ENCODE measurements around the gene DDX24.
A peak's percentile ranks its signal among the peaks of the same experiment; 100 is the strongest.

The DDX24 gene

GRCh38 chr14:94062344-94062940, 18.6 kb downstream of the DDX24 start:
- Histone ChIP-seq H2BK12ac (ENCODE audit: low read length in 2 of 2) (no peak overlapping the region), H2BK15ac (ENCODE audit: low read depth, poor library complexity, severe bottlenecking) (no peak overlapping the region), H3K14ac (ENCODE audit: low read length in 2 of 2) (no peak overlapping the region), H3K36me3 (ENCODE audit: control insufficient read depth in 1 of 2, insufficient read depth in 2 of 2, low read depth in 1 of 2, low read length in 2 of 2) (peaks cover 18 to 60% of the 10 kb centered on the region in 2 experiments), H3K4me2 (ENCODE audit: low read length, poor library complexity, severe bottlenecking) (no peak overlapping the region), H3K4ac (ENCODE audit: low read depth in 1 of 2, low read length in 2 of 2) (no peak overlapping the region), H3K23ac (ENCODE audit: low read length in 2 of 2) (no peak overlapping the region), H3K4me3 (ENCODE audit: insufficient read depth in 1 of 2, low read depth in 1 of 2, low read length in 2 of 2) (no peak overlapping the region), H3K27me3 (ENCODE audit: control insufficient read depth in 1 of 2, insufficient read depth in 1 of 2, low read length in 2 of 2) (no peaks in the 10 kb centered on the region), H3K9ac (ENCODE audit: low read length) (no peak overlapping the region), H2BK120ac (ENCODE audit: low read depth, low read length) (no peak overlapping the region), H3K27ac (ENCODE audit: low read length, poor library complexity, severe bottlenecking) (peak overlapping the region; percentile 77), H3K9me3 (ENCODE audit: control insufficient read depth, low read length) (no peaks in the 10 kb centered on the region), H2AK5ac (ENCODE audit: low read length, severe bottlenecking) (no peak overlapping the region), H2AFZ (ENCODE audit: low read depth, low read length) (no peak overlapping the region), H2BK5ac (ENCODE audit: low read depth, low read length, poor library complexity, severe bottlenecking) (no peak overlapping the region), H4K91ac (ENCODE audit: low read length) (no peak overlapping the region), H3K18ac (ENCODE audit: low read depth in 1 of 2, low read length in 2 of 2) (no peak overlapping the region), H3K79me1 (replicated peaks; ENCODE audit: low read length, poor library complexity, severe bottlenecking) (peaks cover 29% of the 10 kb centered on the region), H3K4me1 (ENCODE audit: control insufficient read depth, insufficient read depth, low read depth, low read length) (peaks cover 18% of the 10 kb centered on the region), H4K8ac (ENCODE audit: low read length) (no peak overlapping the region)
- 66% methylated on average over 6 of the region's 9 CpGs for WGBS
- DNase-seq = no peak

DNA sequence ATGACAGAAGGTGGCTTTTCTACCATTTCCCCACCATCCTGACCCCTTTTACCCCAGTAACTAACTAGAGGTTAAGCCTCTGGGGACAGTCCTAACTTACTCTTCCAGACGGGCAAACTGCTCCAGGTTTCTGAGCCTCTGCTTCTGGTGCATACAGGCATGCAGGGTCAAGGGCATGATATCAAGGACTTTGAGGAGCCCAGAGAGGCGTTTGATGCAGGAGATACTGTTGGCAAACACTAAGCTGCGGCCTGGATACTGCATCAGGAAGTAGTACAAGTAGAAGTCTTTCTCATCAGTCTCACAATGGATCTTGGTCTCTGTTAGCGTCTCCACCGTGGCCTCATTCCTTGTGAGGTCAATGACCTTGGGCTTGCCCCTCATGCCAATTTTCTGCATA, 21.0 kb downstream of the DDX24 start:
- Histone ChIP-seq H2AK5ac (ENCODE audit: low read length, severe bottlenecking) (no peak overlapping the region), H4K91ac (ENCODE audit: low read length) (no peak overlapping the region), H3K18ac (ENCODE audit: low read depth in 1 of 2, low read length in 2 of 2) (no peak overlapping the region), H3K4me3 (ENCODE audit: insufficient read depth in 1 of 2, low read depth in 1 of 2, low read length in 2 of 2) (no peak overlapping the region), H2BK120ac (ENCODE audit: low read depth, low read length) (no peak overlapping the region), H3K27me3 (ENCODE audit: control insufficient read depth in 1 of 2, insufficient read depth in 1 of 2, low read length in 2 of 2) (no peaks in the 10 kb centered on the region), H3K4me2 (ENCODE audit: low read length, poor library complexity, severe bottlenecking) (no peak overlapping the region), H3K4ac (ENCODE audit: low read depth in 1 of 2, low read length in 2 of 2) (no peak overlapping the region), H3K27ac (ENCODE audit: low read length, poor library complexity, severe bottlenecking) (no peak overlapping the region), H3K9me3 (ENCODE audit: control insufficient read depth, low read length) (no peaks in the 10 kb centered on the region), H3K4me1 (ENCODE audit: control insufficient read depth, insufficient read depth, low read depth, low read length) (peaks cover 7% of the 10 kb centered on the region), H3K9ac (ENCODE audit: low read length) (no peak overlapping the region), H4K8ac (ENCODE audit: low read length) (no peak overlapping the region), H2BK5ac (ENCODE audit: low read depth, low read length, poor library complexity, severe bottlenecking) (no peak overlapping the region), H2BK15ac (ENCODE audit: low read depth, poor library complexity, severe bottlenecking) (no peak overlapping the region), H3K79me1 (replicated peaks; ENCODE audit: low read length, poor library complexity, severe bottlenecking) (peaks cover 42% of the 10 kb centered on the region), H3K23ac (ENCODE audit: low read length in 2 of 2) (no peak overlapping the region), H2BK12ac (ENCODE audit: low read length in 2 of 2) (no peak overlapping the region), H3K14ac (ENCODE audit: low read length in 2 of 2) (no peak overlapping the region), H2AFZ (ENCODE audit: low read depth, low read length) (no peak overlapping the region), H3K36me3 (ENCODE audit: control insufficient read depth in 1 of 2, insufficient read depth in 2 of 2, low read depth in 1 of 2, low read length in 2 of 2) (peaks cover 21 to 81% of the 10 kb centered on the region in 2 experiments)
- no peak for DNase-seq
- 96% methylated on average over 5 of the region's 5 CpGs for WGBS

- H3K14ac ChIP-seq (ENCODE audit: low read length in 2 of 2) = no peak overlapping the region
- H2AFZ ChIP-seq (ENCODE audit: low read depth, low read length) = no peak overlapping the region
- H2BK120ac ChIP-seq (ENCODE audit: low read depth, low read length) = no peak overlapping the region
- H2BK12ac ChIP-seq (ENCODE audit: low read length in 2 of 2) = no peak overlapping the region
- H3K4ac ChIP-seq (ENCODE audit: low read depth in 1 of 2, low read length in 2 of 2) = no peak overlapping the region
- no peak overlapping the region for H3K23ac ChIP-seq (ENCODE audit: low read length in 2 of 2)
- H3K9ac ChIP-seq (ENCODE audit: low read length) = no peak overlapping the region
- H3K4me3 ChIP-seq (ENCODE audit: insufficient read depth in 1 of 2, low read depth in 1 of 2, low read length in 2 of 2) = no peak overlapping the region
- no peak overlapping the region for H3K18ac ChIP-seq (ENCODE audit: low read depth in 1 of 2, low read length in 2 of 2)
- H3K9me3 ChIP-seq (ENCODE audit: control insufficient read depth, low read length) = no peaks in the 10 kb centered on the region
- no peak overlapping the region for H3K27ac ChIP-seq (ENCODE audit: low read length, poor library complexity, severe bottlenecking)
- no peak overlapping the region for H4K91ac ChIP-seq (ENCODE audit: low read length)
- H4K8ac ChIP-seq (ENCODE audit: low read length) = no peak overlapping the region
- no peaks in the 10 kb centered on the region for H3K27me3 ChIP-seq (ENCODE audit: control insufficient read depth in 1 of 2, insufficient read depth in 1 of 2, low read length in 2 of 2)
- DNase-seq = no peak
- H2BK5ac ChIP-seq (ENCODE audit: low read depth, low read length, poor library complexity, severe bottlenecking) = no peak overlapping the region
- H2BK15ac ChIP-seq (ENCODE audit: low read depth, poor library complexity, severe bottlenecking) = no peak overlapping the region
- H3K36me3 ChIP-seq (ENCODE audit: control insufficient read depth in 1 of 2, insufficient read depth in 2 of 2, low read depth in 1 of 2, low read length in 2 of 2) = peaks cover 31 to 89% of the 10 kb centered on the region in 2 experiments
- H3K4me2 ChIP-seq (ENCODE audit: low read length, poor library complexity, severe bottlenecking) = no peak overlapping the region
- H3K4me1 ChIP-seq (ENCODE audit: control insufficient read depth, insufficient read depth, low read depth, low read length) = peaks cover 7% of the 10 kb centered on the region
- no peak overlapping the region for H2AK5ac ChIP-seq (ENCODE audit: low read length, severe bottlenecking)
- H3K79me1 ChIP-seq (replicated peaks; ENCODE audit: low read length, poor library complexity, severe bottlenecking) = peaks cover 54% of the 10 kb centered on the region
- 98% methylated on average over 5 of the region's 5 CpGs for WGBS
Measured at GRCh38 chr14:94058674-94059138, 22.3 kb downstream of the DDX24 start.

GRCh38 chr14:94058128-94058673, 22.8 kb downstream of the DDX24 start:
- H4K91ac ChIP-seq (ENCODE audit: low read length) = no peak overlapping the region
- no peak overlapping the region for H3K18ac ChIP-seq (ENCODE audit: low read depth in 1 of 2, low read length in 2 of 2)
- H3K79me1 ChIP-seq (replicated peaks; ENCODE audit: low read length, poor library complexity, severe bottlenecking) = peaks cover 54% of the 10 kb centered on the region
- H3K9me3 ChIP-seq (ENCODE audit: control insufficient read depth, low read length) = no peaks in the 10 kb centered on the region
- H2BK15ac ChIP-seq (ENCODE audit: low read depth, poor library complexity, severe bottlenecking) = no peak overlapping the region
- H3K4me3 ChIP-seq (ENCODE audit: insufficient read depth in 1 of 2, low read depth in 1 of 2, low read length in 2 of 2) = no peak overlapping the region
- H3K9ac ChIP-seq (ENCODE audit: low read length) = no peak overlapping the region
- H2BK120ac ChIP-seq (ENCODE audit: low read depth, low read length) = no peak overlapping the region
- H4K8ac ChIP-seq (ENCODE audit: low read length) = no peak overlapping the region
- no peak overlapping the region for H2AK5ac ChIP-seq (ENCODE audit: low read length, severe bottlenecking)
- peaks cover 34 to 90% of the 10 kb centered on the region in 2 experiments for H3K36me3 ChIP-seq (ENCODE audit: control insufficient read depth in 1 of 2, insufficient read depth in 2 of 2, low read depth in 1 of 2, low read length in 2 of 2)
- DNase-seq = no peak
- H3K4ac ChIP-seq (ENCODE audit: low read depth in 1 of 2, low read length in 2 of 2) = no peak overlapping the region
- H3K4me1 ChIP-seq (ENCODE audit: control insufficient read depth, insufficient read depth, low read depth, low read length) = peaks cover 5% of the 10 kb centered on the region
- no peaks in the 10 kb centered on the region for H3K27me3 ChIP-seq (ENCODE audit: control insufficient read depth in 1 of 2, insufficient read depth in 1 of 2, low read length in 2 of 2)
- no peak overlapping the region for H2BK12ac ChIP-seq (ENCODE audit: low read length in 2 of 2)
- no peak overlapping the region for H2AFZ ChIP-seq (ENCODE audit: low read depth, low read length)
- H2BK5ac ChIP-seq (ENCODE audit: low read depth, low read length, poor library complexity, severe bottlenecking) = no peak overlapping the region
- H3K27ac ChIP-seq (ENCODE audit: low read length, poor library complexity, severe bottlenecking) = no peak overlapping the region
- no peak overlapping the region for H3K23ac ChIP-seq (ENCODE audit: low read length in 2 of 2)
- no peak overlapping the region for H3K4me2 ChIP-seq (ENCODE audit: low read length, poor library complexity, severe bottlenecking)
- 94% methylated on average over 1 of the region's 1 CpG for WGBS
- H3K14ac ChIP-seq (ENCODE audit: low read length in 2 of 2) = no peak overlapping the region
